GM18858 (cell line): ENCODE results near the gene MYO5A.

Source experiments
- ATAC-seq: cut with Tn5 transposase; IDR thresholded peaks from one replicate; pipeline ENCODE4 v1.9.1; 2021; ENCODE audit not compliant: unreplicated experiment

The MYO5A gene

DNA sequence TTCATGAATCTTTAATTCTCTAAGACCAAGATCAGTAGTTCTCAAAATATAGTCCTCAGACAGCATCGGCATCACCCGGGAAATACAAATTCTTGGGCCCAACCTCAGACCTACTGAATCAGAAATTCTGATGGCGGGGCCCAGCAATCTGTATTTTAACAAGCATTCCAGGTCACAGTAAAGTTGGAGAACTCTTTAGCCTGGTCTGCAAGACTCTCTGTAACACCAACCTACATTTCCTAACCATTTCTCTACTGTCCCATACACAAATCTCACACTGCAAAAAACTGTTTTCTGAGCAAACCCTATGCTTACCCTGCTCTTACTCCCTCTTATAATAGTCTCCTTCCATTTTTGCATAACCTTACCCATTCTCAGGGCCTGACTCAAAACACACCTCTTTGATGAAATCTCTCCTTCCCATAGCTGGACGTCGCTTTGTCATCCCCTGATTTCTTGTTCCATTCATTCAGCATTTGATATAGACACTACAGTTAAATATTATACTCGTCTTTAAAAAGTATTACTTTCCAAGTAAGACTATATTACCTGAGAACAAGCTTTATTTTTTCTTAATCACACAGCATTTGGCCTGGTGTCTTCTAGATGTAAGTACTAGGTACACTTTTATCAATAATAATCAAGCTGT is 149.8 kb downstream of the MYO5A start:
- ATAC-seq, result peak; percentile 44

DNA sequence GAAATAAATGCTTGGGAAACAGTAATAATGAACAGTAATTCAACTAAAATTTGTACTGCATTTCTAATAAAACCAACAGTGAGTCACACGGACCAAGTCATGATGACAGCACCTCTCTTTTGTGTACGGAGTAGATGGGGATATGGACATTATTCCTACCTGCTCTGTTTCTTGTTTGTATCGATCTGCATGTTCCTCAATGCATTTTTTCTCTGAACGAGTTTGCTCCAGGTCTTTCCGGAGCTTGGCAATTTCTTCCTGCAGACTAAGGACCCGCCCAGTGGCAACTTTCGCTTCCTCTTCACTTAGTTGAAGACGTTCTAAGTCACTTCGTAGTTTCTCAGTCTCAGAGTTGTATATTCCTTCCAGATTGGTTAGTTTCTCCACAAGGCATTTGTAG is 158.7 kb downstream of the MYO5A start:
- no peak for ATAC-seq

DNA sequence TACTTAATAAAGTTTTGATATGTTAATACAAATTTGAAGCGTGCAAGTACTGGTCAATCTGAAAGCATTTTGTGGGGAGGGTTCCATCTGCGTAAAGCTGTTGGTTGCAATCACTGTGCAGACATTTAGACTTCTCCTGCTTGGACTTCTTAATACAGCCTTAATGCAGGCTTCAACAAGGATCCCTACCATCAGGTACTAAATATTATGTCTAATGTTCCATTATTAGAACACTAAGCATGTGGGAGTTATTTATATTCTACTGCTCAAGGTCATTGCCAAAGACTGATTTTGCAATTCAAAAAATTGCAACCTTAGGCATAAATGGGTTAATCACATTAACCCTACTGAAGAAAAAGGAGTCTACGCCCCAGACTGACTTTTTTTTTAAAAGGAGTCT is 159.2 kb downstream of the MYO5A start:
- no peak for ATAC-seq

DNA sequence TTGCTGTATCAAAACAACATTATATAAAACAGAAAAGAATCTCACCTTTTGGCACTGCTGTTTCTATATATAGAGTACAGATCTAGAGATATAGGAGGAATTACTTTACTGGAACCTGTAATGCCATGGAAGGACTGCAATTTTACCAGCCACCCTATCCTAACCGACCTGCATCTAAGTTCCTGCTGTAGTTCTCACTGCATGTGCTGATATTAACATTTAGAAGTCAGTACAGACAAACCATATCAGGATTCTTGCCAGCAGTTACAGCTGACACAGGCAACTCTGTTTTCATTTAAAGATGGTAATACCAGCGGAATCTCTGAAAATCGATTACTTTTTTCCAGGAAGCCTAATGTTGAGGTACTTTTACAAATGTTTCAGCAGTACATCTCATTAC is 159.7 kb downstream of the MYO5A start:
- ATAC-seq, result no peak

DNA sequence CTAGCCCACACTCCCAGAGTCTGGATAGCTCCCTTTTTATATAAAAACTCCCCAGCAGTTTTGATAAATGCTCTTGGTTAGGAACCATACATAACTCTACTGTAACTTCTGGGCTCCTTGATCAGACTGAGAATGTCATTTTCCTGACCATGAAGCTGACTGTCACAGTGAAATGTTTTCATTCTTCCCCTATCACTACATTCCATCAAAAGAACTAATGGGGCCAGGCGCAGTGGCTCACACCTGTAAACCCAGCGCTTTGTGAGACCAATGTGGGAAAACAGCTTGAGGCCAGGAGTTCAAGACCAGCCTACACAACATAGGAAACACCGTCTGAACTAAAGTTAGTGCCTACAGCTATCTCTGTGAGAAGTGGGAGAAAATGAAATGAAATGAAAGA is 160.3 kb downstream of the MYO5A start:
- ATAC-seq, result no peak

DNA sequence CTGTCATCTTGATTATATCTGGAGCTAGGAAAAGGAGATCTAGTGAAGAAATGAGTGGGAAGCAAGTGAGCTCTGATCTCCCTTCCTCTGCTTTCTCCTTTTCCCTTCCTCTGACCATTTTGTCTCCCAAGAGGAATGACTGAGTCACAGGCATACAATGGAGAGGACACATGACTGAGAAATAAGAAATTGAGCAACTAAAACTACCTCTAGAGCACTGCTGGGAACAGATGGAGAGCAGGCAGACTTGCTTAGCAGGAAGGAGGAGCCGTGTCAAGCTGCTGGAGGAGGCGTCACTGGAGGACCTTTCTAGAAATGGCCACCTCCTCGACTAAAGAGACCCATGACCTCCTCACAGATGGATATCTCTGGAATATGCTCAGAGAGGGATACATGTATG is 166.2 kb downstream of the MYO5A start:
- ATAC-seq, result no peak

DNA sequence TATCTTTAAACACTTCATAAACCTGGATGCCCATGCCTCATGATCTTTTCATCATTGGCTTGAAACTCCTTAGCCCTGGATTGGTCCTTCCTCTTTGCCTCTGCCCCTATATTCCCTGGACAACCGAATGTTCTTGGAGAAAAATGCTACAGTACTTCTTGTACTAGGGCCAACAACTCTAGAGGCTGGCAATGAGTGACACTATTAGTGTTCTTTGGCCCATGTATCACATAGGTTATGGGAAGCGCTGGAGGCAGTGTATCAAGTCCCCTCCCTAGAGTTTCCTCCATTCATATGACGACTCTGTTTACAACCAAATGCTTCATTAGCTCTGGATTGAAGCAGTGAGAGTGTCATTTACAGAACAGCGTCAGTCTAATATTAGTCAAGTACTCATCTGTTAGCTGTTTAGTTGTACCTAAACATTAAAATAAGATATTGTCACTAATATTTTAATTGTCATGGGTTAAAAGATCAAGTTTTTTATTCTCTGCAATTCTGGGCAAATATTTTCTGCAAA is 166.6 kb downstream of the MYO5A start:
- ATAC-seq, result no peak

DNA sequence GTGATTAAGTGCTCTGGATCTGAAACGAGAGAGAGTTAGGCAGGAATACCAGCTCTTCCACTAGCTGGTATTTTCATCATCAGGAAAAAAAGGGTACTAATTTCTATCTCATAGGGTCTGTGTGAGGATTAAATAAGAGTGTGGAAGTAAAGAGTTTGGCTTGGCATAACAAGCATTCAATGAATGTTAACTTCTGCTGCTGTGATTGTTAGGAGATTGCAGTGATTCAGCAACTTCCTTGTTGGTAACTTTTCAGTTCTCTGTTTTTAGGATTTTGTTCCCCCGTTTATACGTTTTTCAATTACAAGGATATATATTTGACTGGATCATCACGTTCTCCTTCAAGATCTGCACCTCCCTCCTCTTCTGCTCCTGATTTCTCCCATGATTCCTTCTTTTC is 167.2 kb downstream of the MYO5A start:
- ATAC-seq, result no peak

DNA sequence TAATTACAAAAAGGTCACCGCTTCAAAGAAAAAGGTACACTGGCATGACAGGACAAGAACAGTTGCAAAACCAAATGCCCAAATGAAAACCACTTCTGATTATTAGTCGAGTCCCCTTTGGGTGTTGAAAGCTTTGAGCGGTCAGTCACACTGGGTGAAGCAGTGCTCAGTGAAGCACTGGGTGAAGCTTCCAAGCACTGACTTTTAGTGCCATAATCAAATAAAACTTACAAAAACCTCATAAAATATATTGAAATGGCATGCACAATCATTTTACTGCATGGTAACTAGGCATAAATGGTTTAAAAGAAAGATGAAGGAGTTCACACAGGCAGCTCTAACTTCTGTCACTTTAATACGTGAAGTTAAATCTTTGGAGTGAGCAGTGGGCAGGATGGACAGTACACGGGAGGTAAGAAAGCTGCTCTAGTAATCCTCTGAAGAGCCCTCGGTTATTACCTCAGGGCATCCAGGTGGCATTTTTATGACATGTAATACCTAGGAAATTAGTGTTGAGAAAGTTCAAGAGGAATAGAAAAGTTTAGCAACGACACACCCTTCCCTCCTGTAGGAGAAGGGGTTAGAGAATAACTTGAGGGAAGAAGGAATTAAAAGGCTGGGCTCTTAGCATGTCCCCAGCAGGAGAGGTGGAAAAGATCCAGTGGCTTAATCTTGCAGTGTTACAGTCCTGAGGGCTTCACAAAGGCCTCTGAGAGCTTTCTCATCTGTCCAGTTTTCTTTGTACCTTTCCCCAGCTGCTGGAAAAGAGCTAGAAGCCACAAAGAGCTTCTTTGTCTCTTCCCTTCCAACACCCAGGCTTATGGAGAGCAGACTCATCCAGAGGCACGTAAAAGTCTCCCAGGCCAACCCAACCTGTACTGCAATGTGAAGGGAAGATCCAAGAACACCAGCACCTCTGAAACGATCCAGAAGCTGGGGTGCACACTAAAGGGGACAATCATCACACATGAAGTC is 168.2 kb downstream of the MYO5A start:
- ATAC-seq, result no peak

DNA sequence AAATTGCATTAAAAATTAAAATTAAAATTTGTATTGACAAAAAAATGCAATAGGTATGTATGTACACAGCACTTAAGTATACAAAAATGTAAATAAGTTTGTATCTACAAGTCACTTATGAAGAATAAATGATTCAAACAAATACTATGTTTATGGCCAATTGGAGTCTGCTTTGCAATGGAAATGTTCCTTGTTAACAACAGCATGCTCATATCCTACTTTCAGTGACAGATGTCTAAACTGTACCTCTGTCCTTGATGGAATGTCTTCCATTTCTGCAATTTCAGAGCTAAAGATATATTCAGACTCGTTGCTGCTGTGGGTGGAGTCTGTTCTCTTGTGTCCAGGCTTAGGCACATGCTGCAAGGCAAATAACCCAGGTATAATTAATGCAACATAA is 169.0 kb downstream of the MYO5A start:
- no peak for ATAC-seq

DNA sequence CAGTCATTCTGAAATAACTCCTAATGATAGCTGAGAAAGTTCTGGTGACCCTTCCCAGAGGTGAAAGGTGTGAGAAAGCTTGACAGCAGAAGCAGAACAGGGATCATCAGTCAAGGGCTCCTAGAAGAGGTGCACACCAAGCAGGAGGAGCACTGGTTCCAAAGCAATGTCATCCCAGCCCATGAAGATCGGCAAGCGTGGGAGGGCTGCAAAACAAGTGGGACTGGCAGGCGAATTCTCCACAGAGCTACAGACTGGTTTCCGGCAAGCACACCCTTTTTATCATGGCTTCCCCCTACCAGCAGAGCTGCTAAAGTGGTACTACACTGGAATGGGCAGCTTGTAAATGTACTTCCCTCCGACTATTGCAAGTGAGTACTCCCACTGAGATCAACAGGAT is 170.7 kb downstream of the MYO5A start:
- ATAC-seq, result no peak

DNA sequence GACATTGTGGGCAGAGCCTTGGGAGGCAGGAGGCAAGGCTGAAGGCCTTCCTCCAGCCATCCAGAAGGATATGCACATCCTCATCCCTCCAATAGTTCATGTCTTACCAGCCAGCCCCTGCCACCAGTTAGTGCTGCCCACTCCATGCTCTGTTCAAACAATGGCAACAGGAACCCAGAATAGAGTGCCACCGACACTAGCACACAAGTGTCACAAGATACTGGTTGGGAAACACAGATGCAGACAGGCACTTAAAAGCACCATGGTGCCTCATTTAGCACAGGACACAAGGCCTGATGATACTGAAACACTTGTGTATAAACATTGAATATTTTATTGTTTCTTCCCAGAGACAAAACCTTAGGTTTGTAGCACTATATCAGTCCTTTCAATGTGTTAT is 176.6 kb downstream of the MYO5A start:
- ATAC-seq, result no peak

DNA sequence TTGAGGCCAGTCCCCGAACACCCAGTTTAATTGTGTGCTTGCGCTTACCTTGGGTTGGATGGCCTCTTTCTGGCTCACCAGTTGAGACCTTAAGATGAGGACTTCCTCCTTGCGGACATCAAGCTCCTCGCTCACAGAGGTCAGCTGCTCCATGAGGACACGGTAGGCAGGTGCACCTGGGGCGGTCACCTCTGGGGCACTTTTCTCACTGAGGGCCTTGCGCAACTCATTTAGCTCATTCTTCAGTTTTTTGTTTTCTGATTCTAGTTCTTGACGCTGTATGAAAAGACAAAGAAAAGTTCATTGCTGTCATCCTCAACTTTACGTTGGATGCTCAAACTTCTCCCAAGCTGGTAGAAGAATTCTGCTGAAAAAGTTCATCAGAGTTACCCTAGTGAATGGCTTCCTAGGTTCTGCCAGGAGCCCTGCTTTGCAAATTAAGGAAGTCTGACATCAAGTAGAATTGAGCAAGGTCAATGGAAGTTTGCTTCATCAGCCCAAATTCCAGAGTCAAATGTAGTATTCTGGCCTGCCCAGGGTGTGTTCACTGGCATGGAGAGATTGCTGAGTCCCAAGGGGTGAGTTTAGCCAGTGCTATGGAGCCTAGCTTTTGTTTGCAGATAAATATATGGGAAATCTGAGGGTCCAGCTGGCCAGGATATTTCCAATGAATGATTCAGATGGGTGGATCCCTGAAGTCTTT is 177.3 kb downstream of the MYO5A start:
- no peak for ATAC-seq

DNA sequence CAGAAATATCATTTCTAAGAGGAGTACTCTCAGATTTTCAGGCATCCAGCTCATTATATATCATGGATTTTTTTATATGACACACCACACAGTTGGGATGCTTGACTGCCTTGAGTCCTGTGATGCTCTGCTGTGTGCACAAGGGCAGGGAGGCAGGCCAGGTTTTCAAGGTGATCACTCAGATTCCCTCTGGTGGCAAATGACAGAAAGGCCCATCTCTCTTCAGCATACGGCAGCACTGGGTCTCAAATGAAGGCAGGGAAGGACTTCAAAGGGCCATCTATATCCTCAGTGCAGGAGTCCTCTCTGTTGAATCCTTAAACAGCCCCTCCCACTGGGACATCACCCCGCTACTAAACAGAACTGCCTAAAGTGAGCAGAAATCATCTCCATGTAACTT is 178.3 kb downstream of the MYO5A start:
- ATAC-seq, result no peak

DNA sequence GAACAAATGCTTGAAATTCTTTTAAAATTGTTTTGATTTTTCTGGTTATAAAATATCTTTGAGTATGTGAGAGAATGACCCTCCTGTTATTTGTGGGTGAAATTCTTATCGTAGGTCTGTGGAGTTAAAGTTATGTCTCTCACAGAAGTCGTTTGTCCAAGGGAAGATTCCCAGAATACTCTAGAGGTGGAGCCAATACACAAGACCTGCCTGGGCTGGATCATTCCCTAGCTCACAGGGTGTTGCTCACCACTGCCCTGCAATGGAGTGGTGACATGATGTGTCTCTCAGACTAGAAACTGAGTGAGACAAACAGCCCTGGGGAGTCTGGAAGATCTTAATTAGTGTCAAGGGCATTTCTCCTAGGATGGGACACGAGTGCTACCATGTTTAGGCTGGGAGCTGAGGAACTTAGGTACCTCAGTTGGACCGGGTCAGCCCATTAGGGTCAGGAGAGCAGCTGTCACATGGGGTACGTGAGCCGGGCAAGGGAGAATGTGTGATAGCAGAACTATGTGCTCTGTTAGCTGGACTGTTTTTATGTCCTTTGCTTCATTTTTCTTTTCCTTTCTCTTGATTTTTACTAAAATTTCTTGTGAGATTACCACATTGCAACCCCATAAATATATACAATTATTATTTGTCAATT is 179.5 kb downstream of the MYO5A start:
- ATAC-seq, result no peak

DNA sequence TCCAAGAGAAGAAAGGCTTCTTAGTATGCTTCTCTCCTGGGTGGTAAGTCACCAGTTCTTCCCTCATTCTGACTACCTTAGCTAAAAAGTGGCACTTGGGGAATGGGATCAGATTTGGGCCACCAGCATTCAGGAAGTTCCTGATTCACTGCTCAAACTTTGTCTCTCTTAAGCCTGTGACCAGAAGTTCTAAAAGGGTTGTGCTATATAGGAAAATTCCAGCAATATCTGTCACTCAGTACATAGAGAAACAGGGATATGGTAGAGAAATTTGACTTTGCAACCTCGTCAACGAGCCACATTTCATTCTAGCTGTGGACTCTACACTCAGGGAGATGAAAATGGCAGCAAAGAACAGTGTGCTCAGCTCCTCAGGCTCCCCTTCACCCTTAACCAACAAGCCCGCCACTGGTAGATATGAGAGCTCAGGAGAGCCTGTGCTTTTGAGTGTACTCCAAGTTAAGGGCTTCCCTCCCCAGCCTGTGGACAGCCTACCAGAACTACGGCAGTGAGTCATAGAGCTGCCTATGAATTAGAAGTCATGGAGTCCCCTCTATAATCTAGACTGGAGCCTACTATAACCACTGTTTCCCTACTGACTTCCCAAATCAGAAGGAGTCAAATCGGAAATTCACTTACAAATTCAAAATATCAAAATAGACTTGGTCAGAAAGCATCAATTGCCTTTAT is 180.5 kb downstream of the MYO5A start:
- no peak for ATAC-seq

DNA sequence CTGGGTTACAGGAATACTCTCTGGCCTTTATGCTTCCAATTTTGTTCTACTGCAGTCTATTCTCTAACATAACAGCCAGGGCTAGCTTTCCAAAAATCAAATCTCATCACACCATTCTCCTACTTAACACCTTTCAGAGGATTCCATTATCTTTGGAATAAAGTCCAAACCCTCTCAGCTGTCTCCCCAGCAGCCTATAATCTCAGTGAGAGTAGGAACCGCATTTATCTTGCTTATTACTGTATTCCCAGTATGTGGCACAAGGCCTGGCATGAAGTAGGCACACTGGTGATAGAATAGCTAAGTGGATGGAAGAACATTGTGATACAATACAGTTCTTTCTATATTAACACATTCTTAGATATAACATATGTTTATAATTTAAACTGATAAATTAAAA is 184.1 kb downstream of the MYO5A start:
- ATAC-seq, result no peak

DNA sequence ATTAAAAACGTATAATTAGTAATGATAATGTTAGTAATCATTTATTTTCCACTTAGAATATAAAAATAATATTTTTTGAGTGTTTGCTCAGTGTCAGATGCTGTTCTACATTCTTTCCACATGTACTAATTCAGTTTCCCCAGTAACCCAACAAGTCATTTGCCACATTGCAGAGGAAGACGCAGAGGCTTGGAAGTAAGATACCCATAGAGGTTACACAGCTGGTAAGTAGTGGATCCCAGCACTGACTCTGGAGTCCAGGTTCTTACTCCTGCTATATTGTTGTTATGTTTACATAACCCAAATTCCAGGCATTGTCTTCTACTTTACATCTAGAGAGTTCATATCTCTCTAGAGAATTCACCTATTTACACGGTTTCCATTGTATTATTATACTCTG is 184.8 kb downstream of the MYO5A start:
- ATAC-seq, result no peak

DNA sequence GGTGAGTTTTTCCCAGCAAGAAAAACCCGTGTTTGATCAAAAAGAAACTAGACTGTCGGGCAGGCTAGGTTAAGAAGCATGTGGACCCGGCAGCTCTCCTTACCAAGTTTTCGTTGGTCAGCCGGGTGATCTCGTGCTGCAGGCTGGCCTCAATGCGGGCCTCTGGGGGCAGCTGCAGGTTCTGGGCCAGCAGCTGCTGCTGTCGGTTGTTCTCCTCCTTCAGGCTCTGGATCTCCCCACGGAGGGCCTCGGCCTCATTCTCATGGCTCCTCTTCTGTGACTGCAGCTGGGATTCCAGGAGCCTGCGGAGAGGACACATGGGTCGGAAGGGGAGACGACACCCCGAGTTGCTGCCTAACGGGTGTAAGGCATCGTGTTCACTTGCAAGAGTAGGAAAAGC is 188.6 kb downstream of the MYO5A start:
- no peak for ATAC-seq

DNA sequence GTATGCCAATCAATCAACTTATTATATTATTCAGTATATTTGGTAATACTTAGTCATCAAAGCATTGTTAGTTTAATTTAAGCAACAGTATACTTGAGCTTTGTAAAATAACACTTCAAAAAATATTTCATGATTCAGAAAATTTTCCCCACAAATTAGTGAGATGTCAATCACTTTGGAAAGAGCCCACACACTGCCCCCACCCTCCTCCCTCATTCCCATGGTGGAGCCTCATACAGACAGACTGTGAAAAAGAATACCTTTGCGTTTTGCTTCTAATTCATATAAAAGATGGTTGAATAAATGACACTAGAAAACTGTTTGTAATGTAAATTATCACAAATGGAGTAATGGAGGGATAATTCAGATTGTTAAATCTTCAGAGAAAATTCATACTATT is 189.8 kb downstream of the MYO5A start:
- ATAC-seq, result no peak

DNA sequence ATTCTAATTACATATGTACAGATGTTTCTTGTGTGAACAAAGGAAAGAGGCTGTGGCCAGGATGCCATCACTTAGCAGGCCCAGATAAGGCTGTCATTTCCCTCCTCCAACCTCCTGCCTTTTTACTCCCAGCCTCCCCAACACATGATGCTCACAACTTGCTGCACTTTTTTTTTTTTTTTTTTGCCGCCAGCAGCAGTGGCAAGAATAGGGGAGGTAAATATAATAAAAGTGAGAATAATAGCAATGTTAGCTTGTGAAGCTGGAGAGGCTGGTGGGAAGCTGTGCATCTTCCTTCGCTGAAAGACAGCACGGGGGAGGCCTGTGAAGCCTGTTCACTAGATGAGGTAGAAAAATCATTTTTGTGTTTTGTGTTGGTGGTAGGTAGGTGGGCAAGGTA is 190.6 kb downstream of the MYO5A start:
- ATAC-seq, result no peak
